Skeletal muscle cell (primary cell): ENCODE measurements around the gene VPS8.
"Not testable (repeated sequence)": the region's sequence is repeated elsewhere in the genome, so short reads cannot be mapped to it uniquely, and the experiment has no call there.

ENCODE experiments used
- DNase-seq: peaks from one replicate; pipeline ENCODE4 v3.0.0-alpha.2; 2010; ENCODE audit warnings: low read depth
- H3K4me3 ChIP-seq: 2 replicates; pipeline ENCODE4 v1.5.1; 2011; ENCODE audit warnings: low read depth, mild to moderate bottlenecking, control low read depth, low read length, moderate library complexity

VPS8 gene

DNA sequence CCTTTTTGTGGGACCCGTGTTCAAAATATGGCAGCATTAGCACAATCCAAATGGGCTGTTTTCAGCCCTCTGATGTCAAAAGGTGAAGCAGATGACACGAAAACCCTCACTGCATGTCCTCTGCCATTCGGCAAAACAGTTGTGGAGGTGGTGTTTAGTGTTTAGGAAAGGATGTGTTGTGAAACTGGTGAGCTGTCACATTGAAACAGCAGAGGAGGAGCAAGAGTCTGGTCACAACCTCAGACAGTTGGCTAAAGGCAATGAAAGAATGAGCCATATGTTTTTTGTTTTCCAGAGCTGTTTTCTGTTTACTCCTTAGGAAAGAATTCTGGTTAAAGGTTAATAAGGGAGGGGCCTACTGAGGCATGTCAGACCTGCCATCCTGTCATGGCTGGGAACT, 140.7 kb downstream of the VPS8 start:
- DNase-seq: no peak

DNA sequence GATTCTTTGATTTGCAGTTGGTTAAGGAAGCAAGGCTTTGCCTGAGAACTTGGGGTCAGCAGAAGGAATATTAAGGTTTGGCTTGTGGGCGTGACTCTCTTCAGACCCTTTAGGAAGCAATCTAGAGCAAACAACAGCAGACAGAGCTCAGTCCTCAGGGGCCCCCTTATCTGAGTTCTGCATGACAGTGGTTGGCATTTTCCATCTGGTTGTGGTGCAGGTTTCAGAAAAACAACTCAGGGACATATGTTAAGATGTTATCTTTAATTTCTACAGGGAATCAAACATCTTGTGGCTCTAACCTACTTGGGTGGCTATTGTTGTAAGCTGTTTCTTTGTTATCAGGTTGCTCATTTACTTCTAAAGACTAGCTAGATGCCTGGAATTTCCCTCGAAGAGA, 141.4 kb downstream of the VPS8 start:
- no peak overlapping the region for H3K4me3 ChIP-seq

More for the DNA sequence above, 140.7 kb downstream of the VPS8 start:
- H3K4me3 ChIP-seq: no peak overlapping the region

DNA sequence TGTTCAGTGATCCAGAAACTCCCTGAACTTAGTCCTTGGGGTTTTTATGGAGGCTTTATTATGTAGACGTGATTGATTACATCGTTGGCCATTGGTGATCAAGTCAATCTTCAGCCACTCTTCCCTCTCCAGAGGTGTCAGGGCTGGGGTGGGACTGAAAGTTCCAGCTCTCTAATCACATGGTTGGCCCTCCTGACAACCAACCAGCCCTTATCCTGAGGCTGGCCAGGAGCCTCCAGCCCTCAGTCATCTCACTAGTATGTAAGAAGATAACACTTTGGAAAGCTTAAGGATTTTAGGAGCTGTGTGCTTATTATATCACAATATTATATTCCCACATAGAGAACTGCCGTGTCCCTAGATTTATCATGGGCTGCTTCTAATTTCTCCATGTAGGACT, 142.3 kb downstream of the VPS8 start:
- DNase-seq: no peak
- no peak overlapping the region for H3K4me3 ChIP-seq

More for the DNA sequence above, 141.4 kb downstream of the VPS8 start:
- DNase-seq: no peak

DNA sequence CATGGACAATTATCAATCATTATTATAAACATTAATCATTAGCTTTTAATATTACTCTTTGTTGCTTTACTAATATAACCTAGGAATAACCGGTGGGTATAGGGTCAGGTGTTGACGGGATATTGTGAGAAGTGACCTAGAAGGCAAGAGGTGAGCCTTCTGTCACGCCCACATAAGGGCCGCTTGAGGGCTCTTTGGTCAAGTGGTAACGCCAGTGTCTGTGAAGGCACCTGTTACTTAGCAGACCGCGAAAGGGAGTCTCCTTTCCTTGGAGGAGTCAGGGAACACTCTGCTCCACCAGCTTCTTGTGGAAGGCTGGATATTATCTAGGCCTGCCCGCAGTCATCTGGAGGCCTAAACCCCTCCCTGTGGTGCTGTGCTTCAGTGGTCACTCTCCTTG, 142.9 kb downstream of the VPS8 start:
- DNase-seq, H3K4me3 ChIP-seq: not testable (repeated sequence)

DNA sequence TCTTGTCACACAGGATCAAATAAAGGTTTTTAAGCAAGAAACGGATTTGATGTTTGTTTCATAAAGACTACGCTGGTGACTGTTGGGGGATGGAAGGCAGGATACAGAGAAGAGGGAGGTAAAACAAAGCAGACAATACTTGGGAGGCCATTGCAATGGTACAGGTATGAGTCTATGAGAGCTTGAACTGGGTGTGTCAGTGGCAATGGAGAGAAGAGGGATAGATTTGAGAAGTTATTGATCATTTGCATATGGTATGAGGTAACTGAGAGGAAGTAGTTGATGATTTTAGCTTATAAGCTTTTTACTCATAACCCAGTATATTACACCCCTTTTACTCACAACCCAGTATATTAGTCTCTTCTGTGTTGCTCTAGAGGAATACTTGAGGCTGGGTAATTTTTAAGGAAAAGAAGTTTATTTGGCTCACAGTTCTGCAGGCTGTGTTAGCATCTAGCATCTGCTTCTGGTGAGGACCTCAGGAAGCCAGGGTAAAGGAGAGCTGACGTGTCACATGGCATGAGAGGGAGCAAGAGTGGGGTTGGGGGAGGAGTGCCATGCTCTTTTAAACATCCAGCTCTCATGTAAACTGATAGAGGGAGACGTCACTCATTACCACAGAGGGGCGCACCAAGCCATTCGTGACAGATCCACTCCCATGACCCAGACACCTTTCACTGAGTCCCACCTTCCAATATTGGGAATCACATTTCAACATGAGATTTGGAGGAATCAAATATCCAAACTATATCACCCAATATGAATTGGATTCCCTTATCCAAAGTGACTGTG, 153.9 kb downstream of the VPS8 start:
- no peak overlapping the region for H3K4me3 ChIP-seq
- DNase-seq: no peak

DNA sequence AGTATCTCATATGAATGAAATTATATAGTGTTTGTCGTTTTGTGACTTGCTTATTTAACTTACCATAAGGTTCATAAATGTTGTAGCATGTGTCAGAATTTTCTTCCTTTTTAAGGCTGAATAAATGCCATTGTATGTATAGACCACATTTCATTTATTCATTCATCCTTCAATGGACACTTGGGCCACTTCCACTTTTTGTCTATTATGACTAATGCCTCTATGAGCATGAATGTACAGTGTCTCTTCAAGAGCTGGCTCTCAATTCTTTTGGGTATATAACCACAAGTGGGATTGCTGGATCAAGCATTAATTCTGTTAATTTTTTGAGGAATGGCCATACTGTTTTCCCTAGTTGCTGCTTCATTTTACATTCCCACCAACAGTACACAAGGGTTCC, 156.1 kb downstream of the VPS8 start:
- no peak overlapping the region for H3K4me3 ChIP-seq
- DNase-seq: no peak

DNA sequence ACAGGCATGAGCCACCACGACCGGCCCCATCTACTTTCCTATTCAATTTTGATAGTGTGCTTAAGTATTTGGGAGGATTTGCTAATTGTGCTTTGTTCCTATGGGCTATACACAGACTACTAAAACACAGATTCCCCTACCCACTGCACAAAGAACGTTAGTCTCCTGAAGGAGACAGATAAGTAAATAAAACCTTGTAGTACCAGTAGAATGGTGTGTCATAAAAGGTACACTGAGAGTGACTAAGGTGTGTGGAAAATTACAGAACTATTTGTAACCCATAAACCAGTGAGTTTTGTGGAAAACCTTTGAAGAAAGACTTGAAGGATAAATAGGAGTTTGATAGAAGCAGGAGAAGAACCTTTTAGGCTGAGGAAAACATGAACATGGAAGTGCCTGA, 158.2 kb downstream of the VPS8 start:
- DNase-seq: no peak
- no peak overlapping the region for H3K4me3 ChIP-seq

DNA sequence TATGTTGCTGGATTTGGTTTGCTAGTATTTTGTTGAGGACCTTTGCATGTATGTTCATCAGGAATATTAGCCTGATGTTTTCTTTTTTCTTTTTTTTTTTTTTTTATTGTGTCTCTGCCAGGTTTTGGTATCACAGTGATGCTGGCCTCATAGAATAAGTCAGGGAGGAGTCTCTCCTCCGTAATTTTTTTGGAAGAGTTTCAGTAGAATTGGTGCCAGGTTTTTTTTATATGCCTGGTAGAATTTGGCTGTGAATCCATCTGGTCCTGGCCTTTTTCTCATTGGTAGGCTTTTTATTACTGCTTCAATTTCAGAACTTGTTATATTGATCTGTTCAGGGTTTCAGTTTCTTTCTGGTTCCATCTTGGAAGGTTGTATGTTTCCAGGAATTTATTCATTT, 165.8 kb downstream of the VPS8 start:
- no peak for DNase-seq
- no peak overlapping the region for H3K4me3 ChIP-seq

DNA sequence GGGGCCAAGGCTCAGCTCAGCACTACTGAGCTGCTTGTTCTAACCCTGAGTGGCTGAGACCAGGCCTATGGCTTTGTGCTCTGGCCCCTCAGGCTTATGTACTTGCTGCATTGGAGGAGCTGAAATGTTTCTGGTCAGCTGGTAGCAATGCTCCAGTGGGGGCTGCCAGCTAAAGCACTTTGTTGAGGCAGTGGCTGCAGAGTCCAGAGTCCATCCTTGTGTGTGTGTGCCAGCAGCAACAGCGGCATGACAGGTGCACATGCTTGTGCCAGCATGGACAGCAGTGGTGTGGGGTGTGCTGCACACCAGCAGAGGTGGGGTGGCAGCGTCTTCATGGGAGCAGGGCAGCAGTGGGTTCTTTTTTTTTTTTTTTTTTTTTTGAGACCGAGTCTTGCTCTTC, 169.1 kb downstream of the VPS8 start:
- DNase-seq: no peak
- H3K4me3 ChIP-seq: no peak overlapping the region

DNA sequence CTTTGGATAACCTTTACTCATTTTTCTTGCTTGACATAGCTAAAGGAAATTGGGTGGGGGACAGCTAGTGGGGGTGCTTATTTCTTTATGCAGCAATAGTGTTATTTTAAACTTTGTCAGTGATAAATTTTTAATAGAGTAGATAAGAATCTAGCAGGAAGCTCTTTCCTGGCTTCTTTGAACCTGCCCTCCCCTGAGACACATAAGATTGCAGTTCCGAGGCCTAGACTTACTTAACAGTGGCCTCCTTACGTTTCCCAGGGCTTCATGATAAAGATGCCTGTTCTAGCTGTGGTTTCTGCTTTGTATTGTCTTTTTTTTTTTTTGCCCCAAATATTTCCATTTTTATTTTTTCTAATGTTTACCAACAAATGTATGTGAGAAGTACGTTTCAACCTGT, 170.1 kb downstream of the VPS8 start:
- H3K4me3 ChIP-seq: no peak overlapping the region
- no peak for DNase-seq

DNA sequence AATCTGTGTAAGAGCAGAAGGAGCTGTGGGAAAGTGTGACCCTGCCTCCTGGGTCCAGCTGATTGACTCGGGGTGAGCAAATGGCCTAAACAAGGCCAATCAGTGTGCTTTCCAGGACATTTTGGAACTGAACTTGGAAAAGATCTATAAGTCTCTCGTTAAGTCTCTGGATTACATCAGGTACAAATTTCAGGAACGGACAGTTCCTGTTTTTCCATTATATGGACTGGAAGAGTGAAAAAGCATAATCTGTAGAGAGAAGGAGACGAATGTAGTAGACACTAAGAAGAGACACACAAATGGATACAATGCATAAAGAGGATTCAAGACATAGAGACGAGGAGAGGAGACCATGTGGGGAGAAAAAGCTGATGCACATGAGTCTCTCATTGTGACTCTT, 173.6 kb downstream of the VPS8 start:
- DNase-seq: no peak

DNA sequence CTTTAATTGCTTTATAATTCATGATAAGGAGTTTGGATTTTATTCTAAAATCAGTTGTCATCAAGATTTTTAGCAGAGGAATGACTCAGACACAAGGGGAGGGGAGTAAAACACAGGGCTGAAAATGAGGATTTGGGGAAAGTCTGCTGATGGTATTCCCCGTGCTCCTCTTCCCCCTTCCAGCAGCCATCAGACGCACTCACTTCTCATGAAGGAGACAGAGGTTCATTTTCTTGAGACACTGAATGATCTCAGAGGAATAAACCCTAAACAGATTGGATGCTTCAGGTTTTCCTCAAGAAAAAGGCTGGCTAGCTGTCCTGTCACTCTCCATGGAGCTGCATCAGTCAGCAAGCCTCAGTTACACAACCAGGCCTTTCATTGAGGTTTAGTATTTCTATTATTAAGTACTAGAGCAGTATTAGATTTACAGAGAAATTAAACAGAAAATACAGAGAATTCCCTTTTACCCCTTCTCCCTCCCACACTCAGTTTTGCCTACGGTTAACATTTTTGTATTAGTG, 174.5 kb downstream of the VPS8 start:
- no peak overlapping the region for H3K4me3 ChIP-seq
- DNase-seq: no peak

More for the DNA sequence above, 173.6 kb downstream of the VPS8 start:
- H3K4me3 ChIP-seq: no peak overlapping the region

DNA sequence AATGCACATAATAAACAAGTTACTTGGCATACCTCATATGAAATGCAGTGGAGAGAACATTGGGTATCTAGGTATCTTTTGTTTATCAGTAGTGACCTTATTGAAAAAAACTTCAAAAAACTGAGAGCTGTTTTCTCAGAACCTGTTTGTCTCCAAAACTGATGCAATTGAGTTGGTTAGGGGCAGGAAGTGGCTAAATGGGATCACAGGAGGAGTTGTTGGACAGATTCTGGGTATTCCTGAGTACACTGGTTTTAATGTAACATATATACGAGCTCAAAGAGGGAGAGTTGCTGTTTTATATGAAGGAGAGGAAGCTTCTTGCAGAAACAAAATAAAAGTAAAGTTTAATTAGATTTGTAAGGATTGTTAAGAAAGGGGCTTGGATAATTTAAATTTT, 181.4 kb downstream of the VPS8 start:
- DNase-seq: no peak
- H3K4me3 ChIP-seq: no peak overlapping the region

DNA sequence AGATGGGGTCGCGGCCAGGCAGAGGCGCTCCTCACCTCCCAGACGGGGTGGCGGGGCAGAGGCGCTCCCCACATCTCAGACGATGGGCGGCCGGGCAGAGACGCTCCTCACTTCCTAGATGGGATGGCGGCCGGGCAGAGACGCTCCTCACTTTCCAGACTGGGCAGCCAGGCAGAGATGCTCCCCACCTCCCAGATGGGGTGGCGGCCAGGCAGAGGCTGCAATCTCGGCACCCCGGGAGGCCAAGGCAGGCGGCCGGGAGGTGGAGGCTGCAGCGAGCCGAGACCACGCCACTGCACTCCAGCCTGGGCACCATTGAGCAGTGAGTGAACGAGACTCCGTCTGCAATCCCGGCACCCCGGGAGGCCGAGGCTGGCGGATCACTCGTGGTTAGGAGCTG, 191.9 kb downstream of the VPS8 start:
- H3K4me3 ChIP-seq, DNase-seq: not testable (repeated sequence)

DNA sequence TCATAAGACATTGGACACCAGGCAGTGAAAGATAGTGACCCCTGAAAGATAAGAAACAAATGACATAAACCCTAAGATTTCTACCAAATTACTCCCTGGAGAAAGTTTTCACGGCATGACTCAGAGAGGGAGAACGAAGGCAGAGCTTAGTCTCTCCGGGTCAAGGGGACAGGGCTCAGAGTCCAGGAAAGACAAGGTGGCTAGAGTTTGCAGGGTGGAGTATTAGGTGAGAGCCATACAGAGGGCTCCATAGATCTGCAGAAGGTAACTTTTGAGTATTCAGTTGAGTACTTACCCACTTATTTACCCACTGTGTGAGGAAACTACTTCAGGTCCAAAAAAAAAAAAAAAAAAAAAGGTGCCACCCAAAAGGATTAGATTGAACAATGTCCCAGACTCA, 197.7 kb downstream of the VPS8 start:
- no peak overlapping the region for H3K4me3 ChIP-seq
- no peak for DNase-seq

DNA sequence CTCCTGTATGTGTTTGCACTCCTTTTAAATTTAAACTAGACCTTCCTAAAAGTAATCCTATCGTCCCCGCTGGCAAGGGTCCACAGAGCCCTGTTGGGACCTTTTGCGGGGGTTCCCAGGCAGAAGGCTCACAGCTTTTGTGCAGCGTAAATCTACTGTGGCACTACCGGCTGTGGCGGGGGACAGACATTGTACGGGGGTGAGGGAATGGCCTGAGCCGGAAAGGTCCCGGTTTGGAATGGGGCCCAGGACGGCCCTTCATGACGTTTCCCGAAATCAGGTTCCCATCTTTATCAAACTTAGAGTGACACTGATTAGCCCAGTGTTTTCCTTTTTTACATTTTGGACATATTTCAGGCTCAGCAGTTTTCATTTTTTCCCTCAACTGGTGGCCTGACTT, 205.6 kb downstream of the VPS8 start:
- not testable (repeated sequence) for H3K4me3 ChIP-seq, DNase-seq

DNA sequence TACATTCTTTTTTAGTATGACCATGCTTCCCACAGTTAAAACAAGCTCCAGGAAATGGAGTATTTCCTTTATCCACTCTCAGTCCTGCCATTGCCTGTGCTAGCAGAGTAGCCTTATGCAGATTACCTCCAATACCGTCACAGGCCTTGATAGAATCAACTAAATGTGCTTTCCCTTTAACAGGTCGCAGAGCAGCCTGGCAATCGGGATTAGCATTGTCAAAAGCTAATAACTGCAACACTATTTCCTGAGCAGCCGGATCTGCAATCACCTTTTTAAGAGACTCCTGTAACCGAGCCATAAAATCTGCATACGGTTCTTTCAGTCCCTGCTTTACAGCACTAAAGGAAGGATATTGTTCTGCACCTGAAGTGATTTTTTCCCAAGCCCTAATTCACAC, 206.0 kb downstream of the VPS8 start:
- not testable (repeated sequence) for DNase-seq, H3K4me3 ChIP-seq

DNA sequence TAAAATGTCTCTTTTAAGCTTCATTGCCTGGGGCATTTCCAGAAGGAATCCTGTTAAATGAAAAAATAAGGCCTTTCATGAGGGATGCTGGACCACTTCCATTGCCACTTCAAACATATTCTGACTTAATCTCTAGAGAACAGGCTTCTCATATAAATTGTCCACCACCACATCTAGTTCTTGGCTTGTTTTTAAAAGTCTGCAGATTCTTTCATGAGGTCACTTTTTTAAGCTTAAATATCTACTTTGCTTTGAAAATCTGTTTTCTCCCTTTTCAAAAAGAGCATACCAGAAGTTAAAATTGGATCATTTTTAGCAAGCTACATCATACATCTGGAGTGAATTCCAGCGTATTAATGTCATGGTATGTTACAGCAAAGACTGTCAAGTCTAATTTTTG, 209.3 kb downstream of the VPS8 start:
- H3K4me3 ChIP-seq: no peak overlapping the region
- no peak for DNase-seq

DNA sequence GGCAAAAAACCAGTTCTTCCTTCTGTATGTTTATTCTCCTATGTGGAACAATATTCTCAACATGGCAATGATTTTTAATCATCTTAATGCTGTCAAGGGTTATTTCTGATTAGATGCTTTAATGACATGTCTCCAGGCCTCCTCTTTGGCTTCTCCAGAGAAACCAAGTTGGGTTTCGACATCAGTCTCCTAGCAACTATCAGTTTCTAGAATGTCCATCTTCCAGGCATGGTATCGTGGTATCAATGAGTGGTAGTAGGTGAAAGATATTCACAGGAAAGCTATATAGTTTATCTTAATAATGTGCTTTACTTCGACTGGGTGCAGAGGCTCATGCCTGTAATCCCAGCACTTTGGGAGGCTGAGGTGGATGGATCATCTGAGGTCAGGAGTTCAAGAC, 212.4 kb downstream of the VPS8 start:
- DNase-seq: no peak
- H3K4me3 ChIP-seq: no peak overlapping the region

DNA sequence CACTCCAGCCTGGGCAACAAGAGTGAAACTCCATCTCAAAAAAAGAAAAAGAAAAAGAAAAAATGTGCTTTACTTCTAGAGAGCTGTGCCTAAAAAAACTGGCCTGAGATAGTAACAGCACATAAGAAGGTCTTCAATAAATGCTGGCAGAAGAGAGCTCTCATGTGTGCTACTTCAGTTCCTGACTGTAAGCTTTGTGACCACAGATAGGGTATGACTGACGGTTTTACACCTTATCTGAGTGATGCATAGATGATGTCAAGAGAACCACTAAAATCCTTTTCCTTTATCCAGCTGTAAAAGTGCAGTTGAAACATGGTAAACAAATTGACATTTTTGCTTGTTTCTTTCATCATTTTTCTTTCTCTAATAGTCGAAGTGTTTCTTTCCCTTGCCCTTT, 213.0 kb downstream of the VPS8 start:
- DNase-seq: no peak
- H3K4me3 ChIP-seq: no peak overlapping the region

DNA sequence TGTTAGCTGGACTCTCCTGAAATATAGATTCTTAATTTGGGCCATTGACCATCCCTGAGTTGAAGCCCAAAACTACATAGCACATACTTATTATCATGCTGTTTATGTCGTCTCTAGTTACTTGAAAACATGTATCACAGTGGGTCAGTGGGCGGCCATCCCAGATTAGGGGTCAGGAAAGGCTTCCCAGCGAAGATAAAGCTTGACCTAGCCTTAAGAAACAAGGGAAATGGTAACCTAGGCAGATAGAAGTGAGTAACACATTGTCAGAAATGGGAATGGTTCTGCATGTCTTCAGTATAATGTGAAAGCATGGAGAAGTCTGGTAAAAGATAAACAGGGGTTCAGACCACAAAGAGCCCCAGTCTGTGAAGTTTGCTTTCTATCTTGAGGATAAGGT, 216.2 kb downstream of the VPS8 start:
- DNase-seq: no peak
- no peak overlapping the region for H3K4me3 ChIP-seq
